A204.1 (cell line): Measurements from ENCODE around the gene HSPB8.
"Not testable (repeated sequence)": the region's sequence is repeated elsewhere in the genome, so short reads cannot be mapped to it uniquely, and the experiment has no call there.

Experiments used
- FAIRE-seq: peaks from 2 replicates; lab custom pipeline; 2012; peaks lifted over from hg19 to GRCh38; lab: Jason Lieb, UNC

Gene HSPB8

DNA sequence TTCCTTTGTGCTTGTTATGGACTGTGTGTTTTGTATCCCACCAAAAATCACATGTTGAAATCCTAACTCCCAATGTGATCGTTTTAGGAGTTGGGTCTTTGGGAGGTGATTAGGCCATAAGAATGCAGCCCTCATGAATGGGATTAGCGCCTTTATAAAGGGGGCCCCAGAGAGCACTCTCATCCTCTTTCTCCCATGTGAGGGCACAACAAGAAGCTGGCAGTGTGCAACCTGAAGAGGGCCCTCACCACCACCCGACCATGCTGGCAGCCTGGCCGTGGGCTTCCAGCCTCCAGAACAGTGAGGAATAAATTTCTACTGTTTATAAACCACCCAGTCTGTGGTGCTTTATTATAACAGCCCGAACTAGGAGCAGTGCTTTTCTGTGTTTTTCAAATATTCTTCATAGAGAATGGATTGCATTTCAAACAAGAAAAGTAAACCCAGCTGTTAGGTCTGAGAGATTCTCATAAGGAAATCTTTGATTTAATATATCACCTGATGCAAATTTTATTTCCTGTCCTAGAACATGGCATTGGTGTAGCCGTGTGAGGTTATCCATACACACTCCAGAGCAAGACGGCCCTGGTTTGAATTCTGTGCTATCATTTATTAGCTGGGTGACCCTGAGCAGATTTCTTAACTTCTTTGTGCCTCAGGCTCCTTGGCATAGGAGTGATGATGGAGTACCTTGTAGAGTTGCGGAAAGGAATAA lies 27.8 kb downstream of the HSPB8 start:
- no peak for FAIRE-seq

- FAIRE-seq = no peak
Observed at GRCh38 chr12:119207063-119207560, 28.4 kb downstream of the HSPB8 start.

DNA sequence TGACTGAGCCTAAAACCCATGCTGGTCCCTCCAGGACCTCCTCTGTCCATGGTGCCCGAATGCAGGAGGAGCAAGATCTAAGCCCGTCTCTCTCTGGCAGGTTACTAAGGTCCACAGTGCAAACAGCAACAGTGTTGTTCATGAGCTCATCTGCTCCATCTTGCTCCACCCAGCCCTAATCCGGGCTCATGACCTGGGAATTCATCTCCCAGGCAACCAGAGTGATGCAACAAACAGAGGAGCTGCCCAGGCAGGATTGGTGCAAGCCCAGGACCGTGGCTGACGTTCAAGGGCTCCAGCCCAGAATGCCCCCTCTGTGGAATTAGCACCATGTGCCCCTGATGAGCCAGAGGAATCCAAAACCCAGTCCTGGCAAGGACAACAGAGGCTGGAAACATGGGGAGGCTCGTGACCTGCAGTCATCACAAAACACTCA lies 29.9 kb downstream of the HSPB8 start:
- FAIRE-seq = no peak

DNA sequence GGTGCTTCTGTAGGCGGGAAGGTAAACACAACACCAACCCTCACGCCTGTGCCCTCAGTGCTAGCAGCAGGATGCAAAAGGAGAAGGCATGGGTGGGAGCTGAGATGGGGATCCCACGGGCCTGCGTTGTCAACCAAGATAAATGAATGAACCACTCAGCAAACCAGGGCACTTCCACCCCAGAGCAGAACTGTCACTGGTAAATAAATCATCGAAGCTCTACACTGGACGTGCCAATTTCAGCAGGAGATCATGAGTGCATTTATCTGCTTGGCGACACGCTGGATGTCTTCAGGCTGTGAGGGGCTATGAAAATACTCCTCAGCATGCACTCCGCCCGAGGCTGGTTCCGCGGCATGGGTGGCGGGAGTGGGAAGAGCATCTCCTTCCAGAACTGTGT lies 33.2 kb downstream of the HSPB8 start:
- no peak for FAIRE-seq

DNA sequence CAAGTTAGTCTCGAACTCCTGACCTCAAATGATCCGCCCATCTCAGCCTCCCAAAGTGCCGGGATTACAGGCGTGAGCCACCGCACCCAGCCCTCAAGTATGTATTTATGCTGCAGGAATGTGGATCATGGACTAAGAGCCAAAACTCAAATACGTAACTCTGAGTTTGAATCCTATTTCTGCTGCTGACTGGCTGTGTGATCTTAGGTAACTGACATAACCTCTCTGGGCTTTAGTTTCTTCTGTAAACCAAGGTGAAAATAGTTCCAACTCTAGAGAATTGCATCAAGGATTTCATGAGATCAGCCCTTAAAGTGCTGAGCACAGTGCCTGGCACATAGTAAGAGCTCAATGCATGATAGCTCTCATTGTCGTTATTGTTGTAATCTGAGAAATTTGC lies 37.4 kb downstream of the HSPB8 start:
- no peak for FAIRE-seq

GRCh38 chr12:119218875-119219274 lies 40.1 kb downstream of the HSPB8 start:
- FAIRE-seq = not testable (repeated sequence)

- no peak for FAIRE-seq
Observed at GRCh38 chr12:119222222-119222951, 43.7 kb downstream of the HSPB8 start.

- no peak for FAIRE-seq
Observed at GRCh38 chr12:119225454-119225853, 46.7 kb downstream of the HSPB8 start.

- FAIRE-seq = no peak
Observed at GRCh38 chr12:119227292-119227691, 48.6 kb downstream of the HSPB8 start.

DNA sequence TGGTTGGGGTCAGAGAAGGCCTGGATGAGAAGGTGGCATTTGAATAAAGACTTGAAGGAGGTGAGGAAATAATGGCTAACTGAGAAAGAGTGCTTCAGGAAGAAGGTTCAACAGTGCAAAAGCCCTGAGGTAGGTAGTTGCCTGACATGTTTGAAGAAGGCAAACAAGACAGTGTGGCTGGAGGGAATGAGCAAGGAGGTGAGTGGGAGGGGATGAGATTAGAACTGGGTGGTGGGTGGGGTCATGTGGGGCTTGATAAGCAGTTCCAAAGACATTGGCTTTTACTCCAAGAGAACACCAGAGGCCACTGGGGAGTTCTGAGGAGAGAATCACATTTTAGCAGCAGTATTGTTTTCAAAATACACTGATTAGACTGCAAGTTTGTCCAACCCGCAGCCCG lies 50.5 kb downstream of the HSPB8 start:
- FAIRE-seq = no peak

DNA sequence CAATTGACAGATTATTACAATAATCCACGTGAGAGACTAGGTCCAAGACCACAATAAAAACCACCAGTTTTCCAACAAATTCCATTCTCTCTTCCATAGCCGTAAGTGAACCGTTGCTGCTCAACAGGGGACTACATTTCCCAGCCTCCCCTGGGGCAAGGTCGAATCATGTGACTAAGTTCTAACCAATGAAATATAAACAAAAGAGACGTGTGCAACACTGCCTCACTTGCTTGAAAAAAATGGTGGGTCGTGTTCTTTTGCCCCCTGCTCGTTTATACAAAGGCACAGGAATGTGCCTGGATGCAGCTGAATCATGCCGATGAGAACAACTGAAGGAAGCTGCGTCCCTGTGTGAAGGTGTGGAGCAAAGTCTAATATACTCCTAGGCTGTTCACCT lies 51.1 kb downstream of the HSPB8 start:
- FAIRE-seq = no peak

- FAIRE-seq = no peak
Observed at GRCh38 chr12:119230807-119231206, 52.1 kb downstream of the HSPB8 start.

GRCh38 chr12:119231774-119232173 lies 53.0 kb downstream of the HSPB8 start:
- FAIRE-seq = no peak

- FAIRE-seq = no peak
Observed at GRCh38 chr12:119235197-119235751, 56.5 kb downstream of the HSPB8 start.

- FAIRE-seq = no peak
Observed at GRCh38 chr12:119236372-119236771, 57.6 kb downstream of the HSPB8 start.

GRCh38 chr12:119239040-119239439 lies 60.3 kb downstream of the HSPB8 start:
- FAIRE-seq = no peak

DNA sequence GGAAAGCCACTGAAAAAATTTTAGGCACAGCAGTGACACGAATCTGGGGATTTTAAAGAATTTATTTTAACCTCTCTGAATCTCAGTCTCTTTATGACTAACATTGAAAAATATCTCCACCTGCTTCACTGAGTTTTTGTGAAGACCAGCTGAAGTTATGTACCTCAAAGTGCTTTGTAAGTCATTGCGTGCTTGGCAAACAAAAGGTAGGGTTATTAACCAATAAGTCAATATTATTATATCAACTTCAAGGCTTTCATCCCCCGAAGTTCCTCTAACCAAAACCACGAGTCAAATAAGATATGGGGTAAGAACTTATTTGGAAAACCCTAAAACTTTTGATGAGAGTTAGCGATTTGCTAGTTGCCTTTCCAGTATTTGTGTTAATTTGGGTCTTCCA lies 62.3 kb downstream of the HSPB8 start:
- FAIRE-seq = no peak

DNA sequence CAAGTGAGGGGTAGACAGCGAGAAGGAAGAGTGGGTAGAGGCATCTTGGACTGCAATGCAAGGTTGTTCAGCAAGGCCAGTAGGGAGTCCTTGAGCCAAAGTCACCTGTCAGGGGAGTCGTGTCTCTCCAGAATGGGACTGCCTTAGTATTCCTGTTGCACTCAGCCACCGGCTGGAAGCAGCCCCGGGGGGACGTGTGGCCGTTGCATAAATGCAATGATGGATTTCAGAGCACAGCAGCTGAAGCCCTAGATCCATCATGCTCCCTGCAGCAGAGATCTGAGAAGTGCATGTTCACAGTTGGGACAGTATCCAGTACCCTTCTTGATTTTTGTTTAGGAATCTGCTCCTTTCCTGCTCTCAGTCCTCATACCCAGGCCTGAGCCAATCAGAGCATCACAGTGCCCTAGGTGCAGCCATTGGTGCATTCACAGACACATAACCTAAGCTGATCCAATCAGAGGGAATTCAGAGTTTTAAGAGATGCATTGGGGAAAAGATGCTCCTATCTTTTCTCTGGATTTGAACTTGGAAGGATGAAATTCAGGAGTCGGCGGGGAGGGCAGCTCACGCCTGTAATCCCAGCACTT lies 62.9 kb downstream of the HSPB8 start:
- no peak for FAIRE-seq
